HEK293 (cell line): Measurements from ENCODE around the gene BEST2.
A peak's percentile ranks its signal among the peaks of the same experiment; 100 is the strongest.

ENCODE experiments used
- CTCF ChIP-seq: fragments of 450-650 bp; formaldehyde crosslinking; IDR thresholded peaks from 2 replicates; pipeline ENCODE4 v1.5.1; 2016; ENCODE audit warnings: missing biosample characterization, missing genetic modification characterization
- PATZ1 ChIP-seq: fragments of 450-650 bp; formaldehyde crosslinking; IDR thresholded peaks from 2 replicates; pipeline ENCODE4 v1.5.1; 2016; ENCODE audit warnings: missing biosample characterization, missing genetic modification characterization
- PBX3 ChIP-seq: sonication (generic); formaldehyde crosslinking; IDR thresholded peaks from 2 replicates; pipeline ENCODE4 v1.8.1; 2022; ENCODE audit warnings: mild to moderate bottlenecking, moderate library complexity, missing genetic modification reagents
- SETDB1 ChIP-seq: IDR thresholded peaks from one replicate; pipeline ENCODE4 v1.6.1; 2017; ENCODE audit warnings: mild to moderate bottlenecking, low read length, moderate library complexity, mixed read lengths; ENCODE audit not compliant: insufficient read length
- ZBTB49 ChIP-seq: fragments of 450-650 bp; formaldehyde crosslinking; IDR thresholded peaks from 2 replicates; pipeline ENCODE4 v1.5.1; 2016; ENCODE audit warnings: missing biosample characterization, missing genetic modification characterization, low read depth
- ZBTB7A ChIP-seq: fragments of 450-650 bp; formaldehyde crosslinking; IDR thresholded peaks from 2 replicates; pipeline ENCODE4 v1.5.1; 2016; ENCODE audit warnings: low read depth, missing biosample characterization, missing genetic modification characterization
- ZSCAN23 ChIP-seq: fragments of 450-650 bp; formaldehyde crosslinking; IDR thresholded peaks from 2 replicates; pipeline ENCODE4 v1.5.1; 2016; ENCODE audit warnings: missing biosample characterization, missing genetic modification characterization
- TF ChIP-seq, protein P1 (sequence below): fragments of 450-650 bp; formaldehyde crosslinking; IDR thresholded peaks from 2 replicates; pipeline ENCODE4 v1.5.1; 2016; ENCODE audit warnings: missing biosample characterization, missing genetic modification characterization
- TF ChIP-seq, protein P2 (sequence below): fragments of 450-650 bp; formaldehyde crosslinking; IDR thresholded peaks from 2 replicates; pipeline ENCODE4 v1.5.1; 2016; ENCODE audit warnings: missing biosample characterization, missing genetic modification characterization, borderline replicate concordance

DNA sequence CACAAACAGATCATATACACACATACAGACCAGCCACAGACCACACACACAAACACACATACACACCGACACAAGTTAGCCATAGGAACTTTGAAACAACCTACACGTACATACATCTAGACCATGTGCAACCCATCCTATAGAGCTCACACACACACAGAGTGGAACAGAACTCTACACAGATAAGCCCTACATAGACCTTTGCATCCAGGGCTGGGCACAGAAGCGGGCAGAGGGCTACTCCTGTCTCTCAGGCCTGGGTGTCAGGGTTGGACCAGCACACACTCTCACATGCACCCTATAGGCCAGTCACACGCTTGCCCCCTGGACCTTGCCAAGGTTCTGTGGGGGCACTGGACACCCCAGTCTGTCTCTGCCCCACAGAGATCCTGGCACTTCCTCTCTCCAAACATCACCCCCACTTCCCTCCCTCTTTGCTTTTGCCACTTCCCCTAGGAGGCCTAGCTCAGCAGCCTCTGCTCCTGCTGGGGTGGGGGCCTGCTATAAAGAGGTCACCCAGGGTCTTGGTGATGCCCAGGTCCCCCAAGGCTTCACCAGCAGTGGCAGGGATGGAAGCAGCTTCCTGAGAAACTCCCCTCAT, 33.9 kb downstream of the BEST2 start:
- TF ChIP-seq PATZ1 (tag by site-specific recombination) (no peak), ZSCAN23 (tag by site-specific recombination) (no peak), ZBTB7A (tag by site-specific recombination) (no peak), SETDB1 (no peak), ZBTB49 (tag by site-specific recombination) (no peak), PBX3 (no peak), CTCF (tag by site-specific recombination) (no peak)
- TF ChIP-seq, protein P1, sequence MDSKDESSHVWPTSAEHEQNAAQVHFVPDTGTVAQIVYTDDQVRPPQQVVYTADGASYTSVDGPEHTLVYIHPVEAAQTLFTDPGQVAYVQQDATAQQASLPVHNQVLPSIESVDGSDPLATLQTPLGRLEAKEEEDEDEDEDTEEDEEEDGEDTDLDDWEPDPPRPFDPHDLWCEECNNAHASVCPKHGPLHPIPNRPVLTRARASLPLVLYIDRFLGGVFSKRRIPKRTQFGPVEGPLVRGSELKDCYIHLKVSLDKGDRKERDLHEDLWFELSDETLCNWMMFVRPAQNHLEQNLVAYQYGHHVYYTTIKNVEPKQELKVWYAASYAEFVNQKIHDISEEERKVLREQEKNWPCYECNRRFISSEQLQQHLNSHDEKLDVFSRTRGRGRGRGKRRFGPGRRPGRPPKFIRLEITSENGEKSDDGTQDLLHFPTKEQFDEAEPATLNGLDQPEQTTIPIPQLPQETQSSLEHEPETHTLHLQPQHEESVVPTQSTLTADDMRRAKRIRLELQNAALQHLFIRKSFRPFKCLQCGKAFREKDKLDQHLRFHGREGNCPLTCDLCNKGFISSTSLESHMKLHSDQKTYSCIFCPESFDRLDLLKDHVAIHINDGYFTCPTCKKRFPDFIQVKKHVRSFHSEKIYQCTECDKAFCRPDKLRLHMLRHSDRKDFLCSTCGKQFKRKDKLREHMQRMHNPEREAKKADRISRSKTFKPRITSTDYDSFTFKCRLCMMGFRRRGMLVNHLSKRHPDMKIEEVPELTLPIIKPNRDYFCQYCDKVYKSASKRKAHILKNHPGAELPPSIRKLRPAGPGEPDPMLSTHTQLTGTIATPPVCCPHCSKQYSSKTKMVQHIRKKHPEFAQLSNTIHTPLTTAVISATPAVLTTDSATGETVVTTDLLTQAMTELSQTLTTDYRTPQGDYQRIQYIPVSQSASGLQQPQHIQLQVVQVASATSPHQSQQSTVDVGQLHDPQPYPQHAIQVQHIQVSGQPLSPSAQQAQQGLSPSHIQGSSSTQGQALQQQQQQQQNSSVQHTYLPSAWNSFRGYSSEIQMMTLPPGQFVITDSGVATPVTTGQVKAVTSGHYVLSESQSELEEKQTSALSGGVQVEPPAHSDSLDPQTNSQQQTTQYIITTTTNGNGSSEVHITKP (tag by site-specific recombination) = 0 out of 2 replicates have a peak, but pooled peaks have one; percentile 10
- TF ChIP-seq, protein P2, sequence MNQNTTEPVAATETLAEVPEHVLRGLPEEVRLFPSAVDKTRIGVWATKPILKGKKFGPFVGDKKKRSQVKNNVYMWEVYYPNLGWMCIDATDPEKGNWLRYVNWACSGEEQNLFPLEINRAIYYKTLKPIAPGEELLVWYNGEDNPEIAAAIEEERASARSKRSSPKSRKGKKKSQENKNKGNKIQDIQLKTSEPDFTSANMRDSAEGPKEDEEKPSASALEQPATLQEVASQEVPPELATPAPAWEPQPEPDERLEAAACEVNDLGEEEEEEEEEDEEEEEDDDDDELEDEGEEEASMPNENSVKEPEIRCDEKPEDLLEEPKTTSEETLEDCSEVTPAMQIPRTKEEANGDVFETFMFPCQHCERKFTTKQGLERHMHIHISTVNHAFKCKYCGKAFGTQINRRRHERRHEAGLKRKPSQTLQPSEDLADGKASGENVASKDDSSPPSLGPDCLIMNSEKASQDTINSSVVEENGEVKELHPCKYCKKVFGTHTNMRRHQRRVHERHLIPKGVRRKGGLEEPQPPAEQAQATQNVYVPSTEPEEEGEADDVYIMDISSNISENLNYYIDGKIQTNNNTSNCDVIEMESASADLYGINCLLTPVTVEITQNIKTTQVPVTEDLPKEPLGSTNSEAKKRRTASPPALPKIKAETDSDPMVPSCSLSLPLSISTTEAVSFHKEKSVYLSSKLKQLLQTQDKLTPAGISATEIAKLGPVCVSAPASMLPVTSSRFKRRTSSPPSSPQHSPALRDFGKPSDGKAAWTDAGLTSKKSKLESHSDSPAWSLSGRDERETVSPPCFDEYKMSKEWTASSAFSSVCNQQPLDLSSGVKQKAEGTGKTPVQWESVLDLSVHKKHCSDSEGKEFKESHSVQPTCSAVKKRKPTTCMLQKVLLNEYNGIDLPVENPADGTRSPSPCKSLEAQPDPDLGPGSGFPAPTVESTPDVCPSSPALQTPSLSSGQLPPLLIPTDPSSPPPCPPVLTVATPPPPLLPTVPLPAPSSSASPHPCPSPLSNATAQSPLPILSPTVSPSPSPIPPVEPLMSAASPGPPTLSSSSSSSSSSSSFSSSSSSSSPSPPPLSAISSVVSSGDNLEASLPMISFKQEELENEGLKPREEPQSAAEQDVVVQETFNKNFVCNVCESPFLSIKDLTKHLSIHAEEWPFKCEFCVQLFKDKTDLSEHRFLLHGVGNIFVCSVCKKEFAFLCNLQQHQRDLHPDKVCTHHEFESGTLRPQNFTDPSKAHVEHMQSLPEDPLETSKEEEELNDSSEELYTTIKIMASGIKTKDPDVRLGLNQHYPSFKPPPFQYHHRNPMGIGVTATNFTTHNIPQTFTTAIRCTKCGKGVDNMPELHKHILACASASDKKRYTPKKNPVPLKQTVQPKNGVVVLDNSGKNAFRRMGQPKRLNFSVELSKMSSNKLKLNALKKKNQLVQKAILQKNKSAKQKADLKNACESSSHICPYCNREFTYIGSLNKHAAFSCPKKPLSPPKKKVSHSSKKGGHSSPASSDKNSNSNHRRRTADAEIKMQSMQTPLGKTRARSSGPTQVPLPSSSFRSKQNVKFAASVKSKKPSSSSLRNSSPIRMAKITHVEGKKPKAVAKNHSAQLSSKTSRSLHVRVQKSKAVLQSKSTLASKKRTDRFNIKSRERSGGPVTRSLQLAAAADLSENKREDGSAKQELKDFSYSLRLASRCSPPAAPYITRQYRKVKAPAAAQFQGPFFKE (tag by site-specific recombination) = no peak
